ENCODE results near the gene TMEM185B.

- TF ChIP-seq CTCF (IDR thresholded peaks at IDR 0.05) (no peak), POLR2A (IDR thresholded peaks at IDR 0.05) (no peak)
Observed at GRCh38 chr2:120210270-120210693, 12.9 kb downstream of the TMEM185B start.

All from right lobe of liver (tissue), 4 donors.